PC-9 (cell line): ENCODE measurements around the gene OR12D3. TPM values are rescaled to one million over a fixed set of nuclear protein-coding genes. Genes with fewer than 3 reads are reported as not detected.

Experiments used
- BruUV-seq: library from RNA; stranded (reverse); fragments of 400-500 nt; replicated peaks from 2 replicates; lab custom pipeline; 2021; lab: Mats Ljungman, UMichigan
- CTCF ChIA-PET: fragments of 300-600 bp; sonication (Branson Sonifier 250); formaldehyde crosslinking; loops from one replicate; lab custom pipeline; 2022; ENCODE audit warnings: antibody characterized with exemption; lab: Charles Lee
- POLR2A ChIA-PET: fragments of 300-600 bp; sonication (Branson Sonifier 250); formaldehyde crosslinking; loops from one replicate; lab custom pipeline; 2022; ENCODE audit warnings: antibody characterized with exemption; ENCODE audit not compliant: unreplicated experiment; lab: Charles Lee
- DNase-seq, 2 experiments: peaks; one replicate each; pipeline versions ENCODE4 v3.0.0 to v3.0.0-alpha.2; 2015 to 2022; ENCODE audit warnings: mixed read lengths in 1 of 2
- H2AFZ ChIP-seq: fragments of 200-600 bp; sonication (generic); 2 replicates; pipeline ENCODE4 v1.8.1; 2017; ENCODE audit warnings: antibody characterized with exemption
- H3F3A ChIP-seq: fragments of 200-600 bp; sonication (generic); 2 replicates; pipeline ENCODE4 v1.8.1; 2017; ENCODE audit warnings: antibody characterized with exemption, mild to moderate bottlenecking, low read depth; ENCODE audit not compliant: insufficient read depth
- H3K27ac ChIP-seq: fragments of 200-600 bp; sonication (generic); 2 replicates; pipeline ENCODE4 v1.6.1; 2016; ENCODE audit warnings: mixed run types
- H3K27me3 ChIP-seq: fragments of 200-600 bp; sonication (generic); 2 replicates; pipeline ENCODE4 v1.6.1; 2016; ENCODE audit warnings: low read depth, mixed run types; ENCODE audit not compliant: insufficient read depth
- H3K36me3 ChIP-seq: fragments of 200-600 bp; sonication (generic); 2 replicates; pipeline ENCODE4 v1.6.1; 2016; ENCODE audit warnings: low read depth, mixed run types
- H3K4me1 ChIP-seq: fragments of 200-600 bp; sonication (generic); replicated peaks from 2 replicates; pipeline ENCODE4 v1.6.1; 2016; ENCODE audit warnings: mixed run types; ENCODE audit not compliant: insufficient read depth
- H3K4me2 ChIP-seq: fragments of 200-600 bp; sonication (generic); 2 replicates; pipeline ENCODE4 v1.6.1; 2017; ENCODE audit warnings: mixed run types
- H3K4me3 ChIP-seq: fragments of 200-600 bp; sonication (generic); 2 replicates; pipeline ENCODE4 v1.6.1; 2016; ENCODE audit warnings: mixed run types
- H3K79me2 ChIP-seq: fragments of 200-600 bp; sonication (generic); 2 replicates; pipeline ENCODE4 v1.6.1; 2017; ENCODE audit warnings: low read depth, mixed run types
- H3K9me2 ChIP-seq: fragments of 200-600 bp; sonication (generic); 2 replicates; pipeline ENCODE4 v1.8.1; 2017; ENCODE audit warnings: mild to moderate bottlenecking; ENCODE audit not compliant: insufficient read depth
- H3K9me3 ChIP-seq: fragments of 200-600 bp; sonication (generic); 2 replicates; pipeline ENCODE4 v1.8.1; 2016; ENCODE audit warnings: low read depth; ENCODE audit not compliant: insufficient read depth
- H4K20me1 ChIP-seq: fragments of 200-600 bp; sonication (generic); 2 replicates; pipeline ENCODE4 v1.8.1; 2017; ENCODE audit not compliant: insufficient read depth
- EZH2 ChIP-seq: fragments of 200-600 bp; sonication (generic); IDR thresholded peaks from 2 replicates; pipeline ENCODE4 v1.8.0; 2017; ENCODE audit warnings: antibody characterized with exemption, low read depth
- intact Hi-C: fragments of 100-400 bp; cut with micrococcal nuclease; formaldehyde crosslinking; loops from one replicate; pipeline ENCODE4 v1.10.0; 2022; ENCODE audit not compliant: unreplicated experiment
- total RNA-seq: library from RNA; stranded (reverse); gene quantifications from 2 replicates; pipeline ENCODE4 v1.2.3, GENCODE V29; 2021
- TF ChIP-seq, protein P1 (sequence below): fragments of 200-600 bp; sonication (generic); conservative IDR thresholded peaks from 2 replicates; pipeline ENCODE4 v1.6.1; 2017; ENCODE audit warnings: mixed run types, antibody characterized with exemption, mild to moderate bottlenecking, moderate library complexity

OR12D3 gene
- total RNA-seq, 1 experiment from 2014 or later, result not detected

DNA sequence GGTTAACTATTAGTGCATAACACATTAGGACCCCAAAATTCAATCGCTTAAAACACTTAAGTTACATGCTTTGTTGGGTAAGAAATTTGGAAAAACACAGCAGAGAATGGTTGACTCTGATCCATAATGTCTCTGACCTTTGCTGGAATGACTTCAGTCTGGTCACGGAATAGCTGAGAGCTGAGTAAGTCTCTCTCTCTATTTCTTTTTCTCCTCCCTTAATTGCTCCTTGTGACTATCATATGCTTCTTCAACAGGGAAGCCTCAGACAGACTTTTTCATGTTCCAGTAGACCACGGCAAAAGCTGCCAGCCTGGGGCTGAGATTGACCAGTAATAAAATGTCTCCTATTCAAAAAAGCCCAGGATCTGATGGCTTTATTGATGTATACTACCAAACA, 44.4 kb upstream of the OR12D3 start:
- Histone ChIP-seq H3K9me3 (no peaks in the 10 kb centered on the region), H3K79me2 (no peaks in the 10 kb centered on the region), H3K4me1 (no peaks in the 10 kb centered on the region), H3K27me3 (no peaks in the 10 kb centered on the region; the same call in 1 of the 2 replicates), H3K4me2 (no peak overlapping the region), H3K36me3 (no peaks in the 10 kb centered on the region), H3K27ac (no peak overlapping the region), H3K4me3 (no peak overlapping the region), H4K20me1 (0 out of 2 replicates have a peak, but pooled peaks cover 2% of the 10 kb centered on the region), H3F3A (no peaks in the 10 kb centered on the region), H2AFZ (no peak overlapping the region), H3K9me2 (peaks cover 4% of the 10 kb centered on the region; the same call in 1 of the 2 replicates)
- intact Hi-C loops, result no loop called here
- ChIA-PET CTCF (no interaction called here), POLR2A (no interaction called here)
- no peak for TF ChIP-seq EZH2
- TF ChIP-seq, protein P1, sequence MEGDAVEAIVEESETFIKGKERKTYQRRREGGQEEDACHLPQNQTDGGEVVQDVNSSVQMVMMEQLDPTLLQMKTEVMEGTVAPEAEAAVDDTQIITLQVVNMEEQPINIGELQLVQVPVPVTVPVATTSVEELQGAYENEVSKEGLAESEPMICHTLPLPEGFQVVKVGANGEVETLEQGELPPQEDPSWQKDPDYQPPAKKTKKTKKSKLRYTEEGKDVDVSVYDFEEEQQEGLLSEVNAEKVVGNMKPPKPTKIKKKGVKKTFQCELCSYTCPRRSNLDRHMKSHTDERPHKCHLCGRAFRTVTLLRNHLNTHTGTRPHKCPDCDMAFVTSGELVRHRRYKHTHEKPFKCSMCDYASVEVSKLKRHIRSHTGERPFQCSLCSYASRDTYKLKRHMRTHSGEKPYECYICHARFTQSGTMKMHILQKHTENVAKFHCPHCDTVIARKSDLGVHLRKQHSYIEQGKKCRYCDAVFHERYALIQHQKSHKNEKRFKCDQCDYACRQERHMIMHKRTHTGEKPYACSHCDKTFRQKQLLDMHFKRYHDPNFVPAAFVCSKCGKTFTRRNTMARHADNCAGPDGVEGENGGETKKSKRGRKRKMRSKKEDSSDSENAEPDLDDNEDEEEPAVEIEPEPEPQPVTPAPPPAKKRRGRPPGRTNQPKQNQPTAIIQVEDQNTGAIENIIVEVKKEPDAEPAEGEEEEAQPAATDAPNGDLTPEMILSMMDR, result no peak
- no TSS peak for BruUV-seq
- DNase-seq, result no peak

DNA sequence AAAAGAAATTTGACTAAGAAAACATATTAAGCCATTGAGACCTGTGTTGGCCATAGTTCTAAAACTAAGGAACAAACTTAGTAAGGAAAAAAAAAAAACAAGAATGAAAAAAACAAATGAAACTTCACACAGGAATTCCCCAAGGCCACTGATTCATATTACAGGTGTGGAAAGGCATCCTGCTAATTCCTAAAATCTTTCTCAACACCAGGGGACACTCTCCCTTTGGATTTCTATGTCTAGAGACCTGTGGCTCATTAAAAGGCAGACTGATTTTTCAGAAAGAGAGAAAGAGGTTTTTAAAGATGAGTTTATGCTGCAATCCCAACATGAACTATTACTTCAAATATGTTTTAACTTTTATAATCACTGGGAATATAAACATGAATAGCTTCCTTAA, 39.5 kb upstream of the OR12D3 start, which contains the start of gene OR12D1:
OR12D1 (plus strand) TSS at position 341 of the 400 bp plus-strand sequence.
- CTCF ChIA-PET, result no interaction called here
- Histone ChIP-seq H3K4me1 (no peaks in the 10 kb centered on the region), H3K4me2 (no peak within 1 kb of the TSS), H3K27ac (no peak within 1 kb of the TSS), H3K4me3 (no peak within 1 kb of the TSS), H3K79me2 (no peaks in the 10 kb centered on the region), H4K20me1 (no peaks in the 10 kb centered on the region), H3K27me3 (no peaks in the 10 kb centered on the region), H3F3A (no peaks in the 10 kb centered on the region), H3K9me3 (no peaks in the 10 kb centered on the region), H3K9me2 (no peaks in the 10 kb centered on the region; the same call in 1 of the 2 replicates), H3K36me3 (no peaks in the 10 kb centered on the region), H2AFZ (no peak within 1 kb of the TSS)
- POLR2A ChIA-PET, result no interaction called here
- TF ChIP-seq, protein P1, result no peak
- TF ChIP-seq EZH2, result no peak
- intact Hi-C loops, result no loop called here
- no TSS peak for BruUV-seq
- DNase-seq, result no peak

DNA sequence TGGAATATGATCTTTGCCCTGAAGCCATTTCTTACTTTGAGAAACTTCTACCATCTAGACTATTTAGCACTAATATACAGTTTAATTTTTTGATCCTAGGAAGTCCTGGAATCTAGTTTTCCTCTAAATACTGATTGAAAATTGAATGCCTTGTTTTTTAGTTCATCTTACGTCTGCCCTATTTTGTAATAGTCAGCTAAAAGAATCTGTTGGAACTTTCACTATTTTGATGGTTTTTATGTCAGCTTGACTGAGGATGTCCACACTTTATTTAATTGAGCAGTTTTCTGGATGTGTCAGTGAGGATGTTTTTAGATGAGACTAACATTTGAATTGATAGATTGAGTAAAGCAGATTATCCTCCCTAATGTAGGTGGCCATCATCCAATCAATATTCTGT, 28.7 kb upstream of the OR12D3 start:
- H4K20me1 ChIP-seq, result no peaks in the 10 kb centered on the region
- no peak for DNase-seq
- no peaks in the 10 kb centered on the region for H3K4me1 ChIP-seq
- no peaks in the 10 kb centered on the region for H3K36me3 ChIP-seq
- intact Hi-C loops, result no loop called here
- H3K27me3 ChIP-seq, result no peaks in the 10 kb centered on the region
- no peak overlapping the region for H3K4me2 ChIP-seq
- BruUV-seq, result no TSS peak
- ChIA-PET POLR2A (no interaction called here), CTCF (no interaction called here)
- no peaks in the 10 kb centered on the region for H3K9me3 ChIP-seq
- no peaks in the 10 kb centered on the region for H3F3A ChIP-seq
- no peaks in the 10 kb centered on the region for H3K9me2 ChIP-seq
- H3K79me2 ChIP-seq, result no peaks in the 10 kb centered on the region
- no peak for TF ChIP-seq EZH2
- TF ChIP-seq, protein P1, result no peak
- H2AFZ ChIP-seq, result no peak overlapping the region
- H3K4me3 ChIP-seq, result no peak overlapping the region
- H3K27ac ChIP-seq, result no peak overlapping the region
